Upper lobe of right lung (tissue), 1 donor: ENCODE measurements around the gene LZTS2. TPM values are rescaled to one million over a fixed set of nuclear protein-coding genes. Genes with fewer than 3 reads are reported as not detected.

Experiments
- ATAC-seq: fragments of 200-7000 bp; cut with Tn5 transposase; one replicate; pipeline ENCODE4 v1.9.1; 2020; ENCODE audit warnings: mild to moderate bottlenecking, moderate library complexity
- DNase-seq: peaks from one replicate; pipeline ENCODE4 v3.0.0-alpha.2; 2020
- H3K27ac ChIP-seq: fragments of 200-600 bp; one replicate; pipeline ENCODE4 v1.8.0; 2022
- H3K27me3 ChIP-seq: fragments of 200-600 bp; one replicate; pipeline ENCODE4 v1.8.0; 2022; ENCODE audit warnings: mild to moderate bottlenecking
- H3K36me3 ChIP-seq: fragments of 200-600 bp; one replicate; pipeline ENCODE4 v1.8.0; 2022
- H3K4me1 ChIP-seq: fragments of 200-600 bp; one replicate; pipeline ENCODE4 v1.8.0; 2022
- H3K4me3 ChIP-seq: fragments of 200-600 bp; one replicate; pipeline ENCODE4 v1.8.0; 2022; ENCODE audit warnings: mild to moderate bottlenecking
- H3K9me3 ChIP-seq: fragments of 200-600 bp; one replicate; pipeline ENCODE4 v1.8.0; 2022
- intact Hi-C: fragments of 100-400 bp; cut with DNase I; formaldehyde crosslinking; loops from one replicate; pipeline ENCODE4 v1.11.0; 2022
- total RNA-seq: library from RNA; stranded (reverse); fragmentation: NEBNext Ultra II Directional; extraction: Animal tissue kit (Norgen Biotek cat#: 25700); gene quantifications from one replicate; pipeline ENCODE4 v1.2.1, GENCODE V29; 2021
- TF ChIP-seq, protein P1 (sequence below): fragments of 200-600 bp; IDR thresholded peaks from one replicate; pipeline ENCODE4 v1.8.0; 2022; ENCODE audit warnings: antibody characterized with exemption
- donor health status: DM: no; HTN: yes; CAD: no; lungs with severe emphysema.

Gene LZTS2
- total RNA-seq, 1 donor from 2014 or later, result 50.0 TPM

GRCh38 chr10:100997360-100998182, 2.0 kb upstream of the LZTS2 start:
- Histone ChIP-seq H3K4me3 (peak overlapping the region; percentile 92), H3K36me3 (peaks cover 12% of the 10 kb centered on the region), H3K27ac (peak overlapping the region; percentile 99), H3K27me3 (no peaks in the 10 kb centered on the region), H3K9me3 (no peaks in the 10 kb centered on the region), H3K4me1 (peaks cover 43% of the 10 kb centered on the region)
- DNase-seq (peak; percentile 94), ATAC-seq (peak; percentile 71)
- TF ChIP-seq, protein P1, sequence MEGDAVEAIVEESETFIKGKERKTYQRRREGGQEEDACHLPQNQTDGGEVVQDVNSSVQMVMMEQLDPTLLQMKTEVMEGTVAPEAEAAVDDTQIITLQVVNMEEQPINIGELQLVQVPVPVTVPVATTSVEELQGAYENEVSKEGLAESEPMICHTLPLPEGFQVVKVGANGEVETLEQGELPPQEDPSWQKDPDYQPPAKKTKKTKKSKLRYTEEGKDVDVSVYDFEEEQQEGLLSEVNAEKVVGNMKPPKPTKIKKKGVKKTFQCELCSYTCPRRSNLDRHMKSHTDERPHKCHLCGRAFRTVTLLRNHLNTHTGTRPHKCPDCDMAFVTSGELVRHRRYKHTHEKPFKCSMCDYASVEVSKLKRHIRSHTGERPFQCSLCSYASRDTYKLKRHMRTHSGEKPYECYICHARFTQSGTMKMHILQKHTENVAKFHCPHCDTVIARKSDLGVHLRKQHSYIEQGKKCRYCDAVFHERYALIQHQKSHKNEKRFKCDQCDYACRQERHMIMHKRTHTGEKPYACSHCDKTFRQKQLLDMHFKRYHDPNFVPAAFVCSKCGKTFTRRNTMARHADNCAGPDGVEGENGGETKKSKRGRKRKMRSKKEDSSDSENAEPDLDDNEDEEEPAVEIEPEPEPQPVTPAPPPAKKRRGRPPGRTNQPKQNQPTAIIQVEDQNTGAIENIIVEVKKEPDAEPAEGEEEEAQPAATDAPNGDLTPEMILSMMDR, result peak; percentile 93
- intact Hi-C loops, result no loop called here

DNA sequence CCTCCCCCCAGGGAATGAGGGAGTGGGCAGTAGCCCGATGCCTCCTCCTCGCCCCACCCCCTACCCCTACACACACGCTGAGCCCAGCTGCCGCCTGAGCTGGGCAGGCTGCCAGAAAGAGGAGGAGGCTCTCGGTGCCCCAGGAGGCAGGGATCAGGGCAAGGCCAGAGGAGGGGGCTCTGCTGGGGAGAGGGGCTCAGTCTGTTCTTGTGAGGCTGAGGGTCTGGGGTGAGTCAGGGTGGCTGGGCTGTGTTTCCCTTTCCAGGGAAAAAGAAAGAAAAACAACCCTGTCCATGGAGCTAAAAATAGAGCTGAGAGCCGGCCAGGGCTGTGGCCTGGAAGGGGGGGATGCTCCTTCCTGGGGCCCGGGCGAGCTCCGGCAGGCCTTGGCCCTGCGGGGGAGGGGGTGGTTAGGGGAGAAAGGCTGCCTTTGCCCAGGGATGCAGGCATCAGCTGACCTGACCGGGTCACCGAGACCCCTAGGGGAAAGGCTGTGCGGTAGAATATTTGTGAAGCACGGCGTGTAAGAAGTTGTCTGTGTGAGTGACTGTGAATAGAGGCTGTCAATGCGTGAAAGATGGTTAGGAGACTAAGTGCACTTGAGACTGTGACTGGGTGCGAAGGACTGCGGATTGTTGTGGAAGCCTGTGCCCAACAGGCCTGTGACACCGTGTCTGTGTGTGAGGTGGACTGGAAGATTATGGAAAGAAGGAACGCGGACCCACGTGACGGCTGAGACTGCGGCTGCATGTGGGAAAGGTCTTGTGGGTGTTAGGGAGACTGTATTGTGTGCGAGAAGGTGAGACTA, 1.2 kb upstream of the LZTS2 start:
- H3K4me1 ChIP-seq, result peaks cover 43% of the 10 kb centered on the region
- peak overlapping the region; percentile 92 for H3K4me3 ChIP-seq
- H3K36me3 ChIP-seq, result peaks cover 12% of the 10 kb centered on the region
- intact Hi-C loops, result no loop called here
- TF ChIP-seq, protein P1, result no peak
- H3K27ac ChIP-seq, result peak overlapping the region; percentile 99
- ATAC-seq (peak; percentile 48), DNase-seq (peak; percentile 92)
- H3K27me3 ChIP-seq, result no peaks in the 10 kb centered on the region
- H3K9me3 ChIP-seq, result no peaks in the 10 kb centered on the region

DNA sequence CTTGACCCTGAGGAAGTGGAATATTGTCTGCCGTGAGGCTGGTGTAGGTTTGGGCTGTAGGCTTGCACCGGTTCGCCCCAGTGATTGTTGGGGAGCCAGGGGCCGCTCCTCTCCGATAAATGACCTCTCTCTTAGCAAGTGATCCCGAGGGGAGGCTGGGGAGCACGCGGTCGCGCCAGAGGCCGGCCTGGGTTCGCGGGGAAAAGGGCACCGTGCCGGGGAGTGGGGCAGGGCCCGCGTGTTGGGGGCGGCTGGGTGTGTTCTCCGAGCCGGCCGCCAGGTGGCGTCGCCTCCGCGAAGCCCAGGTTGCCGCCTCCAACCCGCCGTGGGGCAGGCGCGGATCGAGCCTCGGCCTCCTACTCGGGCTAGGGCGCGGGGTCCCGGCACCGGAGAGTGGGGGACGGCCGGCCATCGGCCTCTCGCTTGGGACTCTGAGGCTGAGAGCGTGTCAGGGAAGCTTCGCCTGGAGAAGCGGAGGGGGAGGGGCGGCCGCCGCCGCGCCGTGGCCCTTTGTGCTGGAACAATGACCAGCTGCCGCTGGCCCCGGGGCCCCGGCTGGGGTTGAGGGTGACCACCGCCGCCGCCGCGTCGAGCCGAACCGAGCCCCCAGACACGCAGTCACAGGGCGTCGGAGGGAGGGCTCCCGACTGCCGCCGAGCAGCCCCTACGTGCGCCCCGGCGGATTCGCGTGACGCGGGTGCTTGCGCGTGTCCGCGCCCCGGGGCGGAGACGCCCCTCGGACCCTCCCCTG, 442 bp upstream of the LZTS2 start:
- peaks cover 43% of the 10 kb centered on the region for H3K4me1 ChIP-seq
- intact Hi-C loops, result no loop called here
- no peaks in the 10 kb centered on the region for H3K9me3 ChIP-seq
- H3K36me3 ChIP-seq, result peaks cover 18% of the 10 kb centered on the region
- H3K27ac ChIP-seq, result peak overlapping the region; percentile 99
- no peaks in the 10 kb centered on the region for H3K27me3 ChIP-seq
- TF ChIP-seq, protein P1, result peak; percentile 95
- H3K4me3 ChIP-seq, result peak overlapping the region; percentile 92
- DNase-seq, result peak; percentile 93
- peak; percentile 81 for ATAC-seq

DNA sequence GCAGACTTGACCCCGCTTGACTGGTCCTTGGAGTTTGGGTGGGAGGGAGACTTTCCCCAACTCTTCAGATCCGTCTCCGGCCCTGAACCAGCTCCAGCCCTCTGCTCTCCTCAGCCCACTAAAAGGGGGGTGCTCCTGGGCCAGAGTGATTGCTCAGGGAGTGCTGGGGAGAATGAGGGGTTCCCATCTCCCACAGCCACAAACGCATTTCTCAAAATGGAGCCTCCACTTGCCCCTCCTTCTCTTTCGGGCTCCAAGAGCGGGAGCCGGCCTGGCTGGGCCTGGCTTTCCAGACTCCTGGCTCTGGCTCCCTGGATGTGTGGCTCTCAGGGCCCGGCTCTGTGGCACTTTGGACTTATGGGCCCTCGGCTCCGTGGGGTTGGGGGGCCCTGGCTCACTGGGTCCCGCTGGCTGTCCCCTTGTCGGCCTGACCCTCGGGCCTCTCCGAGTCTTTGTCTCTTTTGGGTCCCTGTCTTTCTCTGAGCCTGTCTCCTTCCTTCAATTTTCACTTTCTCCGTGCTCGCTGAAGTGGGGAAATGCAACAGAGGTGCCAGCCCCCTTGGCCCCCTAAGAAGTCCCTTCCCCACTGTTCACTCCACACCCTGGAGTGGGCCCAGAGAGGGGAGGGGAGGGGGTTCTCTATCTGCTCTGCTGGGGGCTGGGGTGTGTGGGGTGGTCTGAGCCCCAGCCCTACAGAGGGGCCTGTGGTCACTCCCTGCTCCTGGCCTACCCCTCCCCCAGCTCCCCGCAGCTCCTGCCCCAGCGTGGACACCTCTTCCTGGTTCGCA, 713 bp downstream of the LZTS2 start:
- H3K27ac ChIP-seq, result peak overlapping the region; percentile 87
- TF ChIP-seq, protein P1, result no peak
- intact Hi-C loops, result no loop called here
- ATAC-seq, result no peak
- H3K27me3 ChIP-seq, result no peaks in the 10 kb centered on the region
- H3K36me3 ChIP-seq, result peaks cover 28% of the 10 kb centered on the region
- peak overlapping the region; percentile 92 for H3K4me3 ChIP-seq
- no peaks in the 10 kb centered on the region for H3K9me3 ChIP-seq
- H3K4me1 ChIP-seq, result peaks cover 43% of the 10 kb centered on the region
- no peak for DNase-seq
